Ascending aorta (tissue), 2 donors: Measurements from ENCODE around the gene ZFP1. TPM values are rescaled to one million over a fixed set of nuclear protein-coding genes. Genes with fewer than 3 reads are reported as not detected.
A peak's percentile ranks its signal among the peaks of the same experiment; 100 is the strongest.

ENCODE experiments used
- DNase-seq, 2 donors: peaks; one replicate each; pipeline ENCODE4 v3.0.0-alpha.2; 2019; ENCODE audit warnings: low spot score in 2 of 2
- H3K27ac ChIP-seq, 2 donors: fragments of 200-600 bp; sonication (generic); one replicate each; pipeline ENCODE4 v1.5.1; 2016 to 2017; ENCODE audit warnings: mild to moderate bottlenecking in 1 of 2
- H3K27me3 ChIP-seq: fragments of 200-600 bp; sonication (generic); one replicate; pipeline ENCODE4 v1.5.1; 2017
- H3K36me3 ChIP-seq, 2 donors: fragments of 200-600 bp; sonication (generic); one replicate each; pipeline ENCODE4 v1.5.1; 2016
- H3K4me1 ChIP-seq, 2 donors: fragments of 200-600 bp; sonication (generic); one replicate each; pipeline ENCODE4 v1.5.1; 2016 to 2017; ENCODE audit warnings: mild to moderate bottlenecking in 1 of 2
- H3K4me3 ChIP-seq, 2 donors: fragments of 200-600 bp; sonication (generic); one replicate each; pipeline ENCODE4 v1.5.1; 2016 to 2017; ENCODE audit warnings: mild to moderate bottlenecking in 1 of 2
- H3K9me3 ChIP-seq, 2 donors: fragments of 200-600 bp; sonication (generic); one replicate each; pipeline ENCODE4 v1.5.1; 2016
- CTCF ChIP-seq, 3 experiments: fragments of 200-600 bp in 2 of 3; fragments of 450-650 bp in 1 of 3; sonication (generic) in 2 of 3; IDR thresholded peaks; one replicate each; pipeline ENCODE4 v1.5.1; 2016 to 2019; ENCODE audit warnings: antibody characterized with exemption in 3 of 3, mild to moderate bottlenecking in 1 of 3, moderate library complexity in 1 of 3
- intact Hi-C: fragments of 100-400 bp; cut with DNase I; formaldehyde crosslinking; loops from one replicate; pipeline ENCODE4 v1.15.1; 2023
- total RNA-seq: library from RNA; depleted of rRNA; stranded (reverse); fragments of >200 nt; gene quantifications from one replicate; pipeline ENCODE4 v1.1.0, GENCODE V29; 2016

The ZFP1 gene
- total RNA-seq, 1 donor from 2014 or later = 6.8 TPM

GRCh38 chr16:75216127-75216526, 67.8 kb downstream of the ZFP1 start:
- TF ChIP-seq CTCF (IDR thresholded peaks at IDR 0.05) = no peak
- peak overlapping the region in 1 of 2 donors; percentile 34 for H3K27ac ChIP-seq
- intact Hi-C loops = no loop called here
- no peaks in the 10 kb centered on the region for H3K9me3 ChIP-seq
- no peak overlapping the region for H3K4me3 ChIP-seq
- H3K4me1 ChIP-seq = no peaks in the 10 kb centered on the region
- no peaks in the 10 kb centered on the region for H3K27me3 ChIP-seq
- H3K36me3 ChIP-seq = no peaks in the 10 kb centered on the region
- no peak for DNase-seq

- H3K4me3 ChIP-seq = no peak overlapping the region
- H3K27me3 ChIP-seq = no peaks in the 10 kb centered on the region
- peak overlapping the region in 1 of 2 donors; percentile 34 for H3K27ac ChIP-seq
- TF ChIP-seq CTCF (IDR thresholded peaks at IDR 0.05) = no peak
- H3K36me3 ChIP-seq = no peaks in the 10 kb centered on the region
- no peaks in the 10 kb centered on the region for H3K4me1 ChIP-seq
- DNase-seq = no peak
- intact Hi-C loops = no loop called here
- H3K9me3 ChIP-seq = no peaks in the 10 kb centered on the region
These were observed 68.3 kb downstream of the ZFP1 start for GRCh38 chr16:75216576-75216975.

GRCh38 chr16:75217389-75217851, 69.1 kb downstream of the ZFP1 start:
- Histone ChIP-seq H3K27ac (no peak overlapping the region), H3K4me1 (no peaks in the 10 kb centered on the region), H3K27me3 (no peaks in the 10 kb centered on the region), H3K36me3 (no peaks in the 10 kb centered on the region), H3K9me3 (no peaks in the 10 kb centered on the region), H3K4me3 (no peak overlapping the region)
- DNase-seq = no peak
- TF ChIP-seq CTCF (IDR thresholded peaks at IDR 0.05) = no peak
- intact Hi-C loops = no loop called here

GRCh38 chr16:75218256-75219076, 70.1 kb downstream of the ZFP1 start, which contains the start of gene CTRB1:
TSS of gene CTRB1 (plus strand) at chr16:75218988. CDS start at chr16:75219008, 20 bp downstream.
- DNase-seq = no peak
- Histone ChIP-seq H3K9me3 (no peaks in the 10 kb centered on the region), H3K27ac (no peak within 1 kb of the TSS), H3K4me1 (no peaks in the 10 kb centered on the region), H3K27me3 (no peaks in the 10 kb centered on the region), H3K36me3 (no peaks in the 10 kb centered on the region), H3K4me3 (peak within 1 kb of the TSS in 1 of 2 donors; percentile 0)
- intact Hi-C loops = no loop called here
- TF ChIP-seq CTCF (IDR thresholded peaks at IDR 0.05) = no peak

- H3K27ac ChIP-seq = no peak overlapping the region
- no peaks in the 10 kb centered on the region for H3K27me3 ChIP-seq
- H3K9me3 ChIP-seq = no peaks in the 10 kb centered on the region
- H3K4me3 ChIP-seq = no peak overlapping the region
- no peaks in the 10 kb centered on the region for H3K36me3 ChIP-seq
- no peak for DNase-seq
- intact Hi-C loops = no loop called here
- no peaks in the 10 kb centered on the region for H3K4me1 ChIP-seq
- TF ChIP-seq CTCF (IDR thresholded peaks at IDR 0.05) = no peak
These were observed 70.8 kb downstream of the ZFP1 start for GRCh38 chr16:75219088-75219487.
